HCT116 (cell line): ENCODE results near the gene GIN1. TPM values are rescaled to one million over a fixed set of nuclear protein-coding genes. Genes with fewer than 3 reads are reported as not detected.

ENCODE experiments used
- ATAC-seq: fragments of 200-7000 bp; cut with Tn5 transposase; 2 replicates; pipeline ENCODE4 v1.9.1; 2020; ENCODE audit warnings: mild to moderate bottlenecking, moderate library complexity
- BruUV-seq: library from RNA; stranded (reverse); fragments of 400-500 nt; replicated peaks from 2 replicates; lab custom pipeline; 2021; lab: Mats Ljungman, UMichigan
- CTCF ChIA-PET: fragments of 300-600 bp; sonication (Branson Sonifier 250); formaldehyde crosslinking; loops from one replicate; lab custom pipeline; 2021; ENCODE audit warnings: antibody characterized with exemption; lab: Charles Lee
- POLR2A ChIA-PET: fragments of 300-600, 350-600 bp; sonication (Branson Sonifier 250); formaldehyde crosslinking; loops from one replicate; lab custom pipeline; 2021; ENCODE audit warnings: antibody characterized with exemption; lab: Charles Lee
- RAD21 ChIA-PET, 2 experiments: fragments of 300-600 bp; sonication (Branson Sonifier 250); formaldehyde crosslinking; loops; one replicate each; lab custom pipeline; 2023; ENCODE audit warnings: low total read pairs in 2 of 2; ENCODE audit not compliant: uncharacterized antibody in 2 of 2, unreplicated experiment in 2 of 2, low non-redundant PET in 1 of 2; lab: Charles Lee
- DNase-seq: peaks from one replicate; pipeline ENCODE4 v3.0.0-alpha.2; 2010; ENCODE audit warnings: low read depth, low spot score
- H2AFZ ChIP-seq: fragments of 200-600 bp; shearing (Covaris generic), sonication (generic); 2 replicates; pipeline ENCODE4 v1.6.1; 2017; ENCODE audit warnings: low read depth, mixed run types, mixed read lengths, antibody characterized with exemption, low read length; ENCODE audit not compliant: poor library complexity, severe bottlenecking
- H3K27ac ChIP-seq: 2 replicates; pipeline ENCODE4 v1.5.1; 2012; ENCODE audit warnings: low read depth, low read length
- H3K27me3 ChIP-seq: fragments of 200-600 bp; sonication (generic); 2 replicates; pipeline ENCODE4 v1.6.1; 2016; ENCODE audit warnings: mixed run types, low read length, mixed read lengths; ENCODE audit not compliant: insufficient read depth
- H3K36me3 ChIP-seq, 2 experiments: fragments of 200-500 bp in 1 of 2; fragments of 200-600 bp in 1 of 2; sonication (Bioruptor generic) in 1 of 2; sonication (generic) in 1 of 2; 2 replicates each; pipeline versions ENCODE4 v1.5.1 to v1.6.1; 2014 to 2016; ENCODE audit warnings: low read length in 2 of 2, inconsistent platforms in 1 of 2, mixed read lengths in 1 of 2, mixed run types in 1 of 2; ENCODE audit not compliant: insufficient read depth in 2 of 2, control insufficient read depth in 1 of 2
- H3K4me1 ChIP-seq, 2 experiments: fragments of 200-600 bp in 1 of 2; sonication (generic) in 1 of 2; 2 replicates each; pipeline versions ENCODE4 v1.5.1 to v1.6.1; 2012 to 2017; ENCODE audit warnings: low read length in 2 of 2, inconsistent platforms in 1 of 2, mild to moderate bottlenecking in 1 of 2, mixed read lengths in 1 of 2, mixed run types in 1 of 2, moderate library complexity in 1 of 2; ENCODE audit not compliant: insufficient read depth in 2 of 2, control insufficient read depth in 1 of 2
- H3K4me2 ChIP-seq: fragments of 200-600 bp; sonication (generic); 2 replicates; pipeline ENCODE4 v1.6.1; 2017; ENCODE audit warnings: mixed run types, low read length, mixed read lengths
- H3K4me3 ChIP-seq, 2 experiments: fragments of 200-600 bp in 1 of 2; sonication (generic) in 1 of 2; replicated peaks in 1 of 2; 2 replicates each; pipeline ENCODE4 v1.5.1; 2011 to 2016; ENCODE audit warnings: low read length in 2 of 2, control low read depth in 1 of 2, low read depth in 1 of 2, mild to moderate bottlenecking in 1 of 2, mixed read lengths in 1 of 2, mixed run types in 1 of 2
- H3K79me2 ChIP-seq: fragments of 200-600 bp; sonication (generic); 2 replicates; pipeline ENCODE4 v1.6.1; 2017; ENCODE audit warnings: mild to moderate bottlenecking, mixed run types, low read length, moderate library complexity, mixed read lengths; ENCODE audit not compliant: insufficient read depth
- H3K9ac ChIP-seq: fragments of 200-600 bp; sonication (generic); 2 replicates; pipeline ENCODE4 v1.6.1; 2016; ENCODE audit warnings: low read length, mixed read lengths
- H3K9me2 ChIP-seq: fragments of 200-600 bp; sonication (generic), shearing (Covaris generic); 2 replicates; pipeline ENCODE4 v1.6.1; 2017; ENCODE audit warnings: mixed run types, mild to moderate bottlenecking, moderate library complexity; ENCODE audit not compliant: insufficient read depth
- H3K9me3 ChIP-seq, 2 experiments: fragments of 200-500 bp in 1 of 2; fragments of 200-600 bp in 1 of 2; sonication (Bioruptor generic) in 1 of 2; sonication (generic) in 1 of 2; 2 replicates each; pipeline ENCODE4 v1.6.1; 2014 to 2017; ENCODE audit warnings: low read length in 2 of 2, mixed read lengths in 2 of 2, inconsistent platforms in 1 of 2, low read depth in 1 of 2, mild to moderate bottlenecking in 1 of 2, mixed run types in 1 of 2, moderate library complexity in 1 of 2; ENCODE audit not compliant: control insufficient read depth in 1 of 2, insufficient read depth in 1 of 2
- H4K20me1 ChIP-seq: fragments of 200-600 bp; sonication (generic), shearing (Covaris generic); 2 replicates; pipeline ENCODE4 v1.6.1; 2017; ENCODE audit warnings: mixed run types, mild to moderate bottlenecking, moderate library complexity; ENCODE audit not compliant: insufficient read depth
- CBX3 ChIP-seq: IDR thresholded peaks from 2 replicates; pipeline ENCODE4 v1.6.1; 2012; ENCODE audit warnings: low read depth
- CEBPB ChIP-seq: IDR thresholded peaks from 2 replicates; pipeline ENCODE4 v1.6.1; 2012; ENCODE audit warnings: low read depth
- ELF1 ChIP-seq: IDR thresholded peaks from 2 replicates; pipeline ENCODE4 v1.6.1; 2012; ENCODE audit warnings: low read depth, borderline replicate concordance
- EZH2phosphoT487 ChIP-seq: fragments of 200-600 bp; IDR thresholded peaks from 2 replicates; pipeline ENCODE4 v1.6.1; 2018; ENCODE audit warnings: antibody characterized with exemption, borderline replicate concordance
- FOSL1 ChIP-seq: IDR thresholded peaks from 2 replicates; pipeline ENCODE4 v1.6.1; 2012; ENCODE audit warnings: low read depth
- JUND ChIP-seq: IDR thresholded peaks from 2 replicates; pipeline ENCODE4 v1.6.1; 2012
- POLR2A ChIP-seq: IDR thresholded peaks from 2 replicates; pipeline ENCODE4 v1.7.0; 2011; ENCODE audit warnings: borderline replicate concordance; ENCODE audit not compliant: insufficient read depth, insufficient read length; ENCODE audit errors: extremely low read depth
- SIN3A ChIP-seq: IDR thresholded peaks from 2 replicates; pipeline ENCODE4 v1.6.1; 2012; ENCODE audit warnings: low read depth
- SP1 ChIP-seq: IDR thresholded peaks from 2 replicates; pipeline ENCODE4 v1.6.1; 2012; ENCODE audit warnings: low read depth
- YY1 ChIP-seq: IDR thresholded peaks from 2 replicates; pipeline ENCODE4 v1.6.1; 2011; ENCODE audit warnings: low read length, low read depth, moderate library complexity, mild to moderate bottlenecking; ENCODE audit not compliant: insufficient replicate concordance; ENCODE audit errors: extremely low read depth
- ZFX ChIP-seq: fragments of 450-650 bp; IDR thresholded peaks from 2 replicates; pipeline ENCODE4 v1.6.1; 2017
- ZNF274 ChIP-seq: fragments of 200-500 bp; sonication (Bioruptor generic); IDR thresholded peaks from 2 replicates; pipeline ENCODE4 v1.6.1; 2014; ENCODE audit warnings: mild to moderate bottlenecking, low read depth, low read length, inconsistent platforms
- intact Hi-C: fragments of 100-400 bp; cut with micrococcal nuclease; formaldehyde crosslinking; loops from 2 replicates; pipeline ENCODE4 v1.10.0; 2022
- total RNA-seq: library from RNA; stranded (reverse); gene quantifications from one replicate; pipeline ENCODE4 v1.2.1, GENCODE V29; 2021; ENCODE audit not compliant: unreplicated experiment
- TF ChIP-seq, protein P1 (sequence below), 3 experiments: fragments of 200-600 bp in 1 of 3; sonication (generic) in 1 of 3; IDR thresholded peaks in 2 of 3; conservative IDR thresholded peaks in 1 of 3; 2 replicates each; pipeline ENCODE4 v1.5.1; 2012 to 2017; ENCODE audit warnings: low read depth in 2 of 3, low read length in 2 of 3, antibody characterized with exemption in 1 of 3, borderline replicate concordance in 1 of 3, control low read depth in 1 of 3, mild to moderate bottlenecking in 1 of 3, mixed read lengths in 1 of 3, mixed run types in 1 of 3, moderate library complexity in 1 of 3; ENCODE audit not compliant: insufficient read depth in 1 of 3
- TF ChIP-seq, protein P2 (sequence below): IDR thresholded peaks from 2 replicates; pipeline ENCODE4 v1.6.1; 2012

The GIN1 gene
- total RNA-seq, 1 experiment from 2014 or later, result 11.0 TPM

DNA sequence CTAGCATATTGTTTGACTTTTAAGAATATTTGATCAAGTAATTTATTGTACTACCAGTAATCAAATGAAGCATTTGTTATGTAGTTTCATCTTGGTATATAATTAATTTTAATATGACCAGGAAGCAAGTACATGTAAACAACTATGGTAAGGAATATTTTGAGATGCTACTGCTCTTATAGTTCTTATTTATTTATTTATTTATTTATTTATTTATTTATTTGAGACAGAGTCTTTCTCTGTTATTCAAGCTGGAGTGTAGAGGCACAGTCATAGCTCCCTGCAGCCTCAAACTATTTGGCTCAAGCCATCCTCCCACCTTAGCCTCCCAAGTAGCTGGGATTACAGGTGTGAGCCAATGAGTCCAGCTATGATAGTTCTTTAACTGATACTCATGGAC is 8.3 kb upstream of the GIN1 start:
- ATAC-seq (no peak), DNase-seq (no peak)
- H3K4me1 ChIP-seq, result no peaks in the 10 kb centered on the region
- H3K79me2 ChIP-seq, result peaks cover 12% of the 10 kb centered on the region; the same call in 1 of the 2 replicates
- POLR2A ChIA-PET, result interaction anchor here (1.1 kb wide), 1 partner anchor 8 kb away, joined by 5 read pairs; the partner anchor contains the start of genes GIN1 and PPIP5K2
- no TSS peak for BruUV-seq
- no peak overlapping the region for H3K4me3 ChIP-seq
- RAD21 ChIA-PET, result no interaction called here
- H3K36me3 ChIP-seq, result no peaks in the 10 kb centered on the region
- no peak overlapping the region for H2AFZ ChIP-seq
- H3K27ac ChIP-seq, result no peak overlapping the region
- H3K9me3 ChIP-seq, result no peaks in the 10 kb centered on the region
- no peak overlapping the region for H3K9ac ChIP-seq
- TF ChIP-seq POLR2A, result no peak
- TF ChIP-seq, protein P1, sequence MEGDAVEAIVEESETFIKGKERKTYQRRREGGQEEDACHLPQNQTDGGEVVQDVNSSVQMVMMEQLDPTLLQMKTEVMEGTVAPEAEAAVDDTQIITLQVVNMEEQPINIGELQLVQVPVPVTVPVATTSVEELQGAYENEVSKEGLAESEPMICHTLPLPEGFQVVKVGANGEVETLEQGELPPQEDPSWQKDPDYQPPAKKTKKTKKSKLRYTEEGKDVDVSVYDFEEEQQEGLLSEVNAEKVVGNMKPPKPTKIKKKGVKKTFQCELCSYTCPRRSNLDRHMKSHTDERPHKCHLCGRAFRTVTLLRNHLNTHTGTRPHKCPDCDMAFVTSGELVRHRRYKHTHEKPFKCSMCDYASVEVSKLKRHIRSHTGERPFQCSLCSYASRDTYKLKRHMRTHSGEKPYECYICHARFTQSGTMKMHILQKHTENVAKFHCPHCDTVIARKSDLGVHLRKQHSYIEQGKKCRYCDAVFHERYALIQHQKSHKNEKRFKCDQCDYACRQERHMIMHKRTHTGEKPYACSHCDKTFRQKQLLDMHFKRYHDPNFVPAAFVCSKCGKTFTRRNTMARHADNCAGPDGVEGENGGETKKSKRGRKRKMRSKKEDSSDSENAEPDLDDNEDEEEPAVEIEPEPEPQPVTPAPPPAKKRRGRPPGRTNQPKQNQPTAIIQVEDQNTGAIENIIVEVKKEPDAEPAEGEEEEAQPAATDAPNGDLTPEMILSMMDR (IDR thresholded peaks at IDR 0.05 in 2 of 3, conservative IDR thresholded peaks at IDR 0.05 in 1 of 3; ENCODE audit: borderline replicate concordance in 1 of 3, insufficient read depth in 1 of 3, low read depth in 2 of 3, low read length in 2 of 3), result no peak
- no peak for TF ChIP-seq YY1
- TF ChIP-seq ZFX, result no peak
- no peak for TF ChIP-seq ELF1
- no peak for TF ChIP-seq SIN3A
- no peak for TF ChIP-seq SP1
- TF ChIP-seq ZNF274, result no peak
- TF ChIP-seq EZH2phosphoT487, result no peak
- TF ChIP-seq, protein P2, sequence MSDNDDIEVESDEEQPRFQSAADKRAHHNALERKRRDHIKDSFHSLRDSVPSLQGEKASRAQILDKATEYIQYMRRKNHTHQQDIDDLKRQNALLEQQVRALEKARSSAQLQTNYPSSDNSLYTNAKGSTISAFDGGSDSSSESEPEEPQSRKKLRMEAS, result no peak
- no peak for TF ChIP-seq FOSL1
- no peak for TF ChIP-seq CBX3
- TF ChIP-seq CEBPB, result no peak
- no peak for TF ChIP-seq JUND
- intact Hi-C loops, result loop anchor here (10.0 kb wide), 1 partner anchor 353 kb away; no protein-coding TSS in a partner anchor
- H3K9me2 ChIP-seq, result no peaks in the 10 kb centered on the region
- no peak overlapping the region for H3K4me2 ChIP-seq
- CTCF ChIA-PET, result interaction anchor here (1.6 kb wide), 1 partner anchor 12 kb away, joined by 4 read pairs; no protein-coding TSS in a partner anchor
- H3K27me3 ChIP-seq, result no peaks in the 10 kb centered on the region
- H4K20me1 ChIP-seq, result no peaks in the 10 kb centered on the region
